ENCODE data around the gene RPL32.

- TF ChIP-seq CTCF (IDR thresholded peaks at IDR 0.05) (no peak), POLR2A (IDR thresholded peaks at IDR 0.05) (no peak), EP300 (IDR thresholded peaks at IDR 0.05) (no peak)
Measured at GRCh38 chr3:12832350-12833221, 8.8 kb downstream of the RPL32 start.
